Osteoblast (primary cell): ENCODE results near the gene ZNF630. TPM values are rescaled to one million over a fixed set of nuclear protein-coding genes. Genes with fewer than 3 reads are reported as not detected.
"Not testable (repeated sequence)": the region's sequence is repeated elsewhere in the genome, so short reads cannot be mapped to it uniquely, and the experiment has no call there.

Experiments used
- DNase-seq: peaks from one replicate; pipeline ENCODE4 v3.0.0; 2011; ENCODE audit warnings: low spot score, mixed read lengths; ENCODE audit not compliant: insufficient read length; ENCODE audit errors: missing footprints
- H2AFZ ChIP-seq: 2 replicates; pipeline ENCODE4 v1.6.0; 2011; ENCODE audit warnings: mild to moderate bottlenecking, low read length
- H3K27ac ChIP-seq: 2 replicates; pipeline ENCODE4 v1.5.1; 2011; ENCODE audit warnings: mild to moderate bottlenecking, low read depth, low read length, moderate library complexity
- H3K27me3 ChIP-seq: 2 replicates; pipeline ENCODE4 v1.6.0; 2012; ENCODE audit warnings: mild to moderate bottlenecking, control low read depth, inconsistent platforms, low read length, moderate library complexity; ENCODE audit not compliant: insufficient read depth
- H3K36me3 ChIP-seq: 2 replicates; pipeline ENCODE4 v1.5.1; 2011; ENCODE audit warnings: mild to moderate bottlenecking, low read length, control low read depth, moderate library complexity; ENCODE audit not compliant: insufficient read depth
- H3K4me1 ChIP-seq: 2 replicates; pipeline ENCODE4 v1.5.1; 2011; ENCODE audit warnings: mild to moderate bottlenecking, low read length, control low read depth, moderate library complexity; ENCODE audit not compliant: insufficient read depth
- H3K4me2 ChIP-seq: 2 replicates; pipeline ENCODE4 v1.6.0; 2011; ENCODE audit warnings: mild to moderate bottlenecking, low read length; ENCODE audit not compliant: insufficient read depth
- H3K4me3 ChIP-seq: fragments of 200-600 bp; sonication (generic); 3 replicates; pipeline ENCODE4 v1.5.1; 2012; ENCODE audit warnings: mild to moderate bottlenecking, low read length, inconsistent platforms; ENCODE audit not compliant: insufficient read depth
- H3K79me2 ChIP-seq: 2 replicates; pipeline ENCODE4 v1.6.0; 2012; ENCODE audit warnings: mild to moderate bottlenecking, low read length, control low read depth, inconsistent platforms; ENCODE audit not compliant: insufficient read depth
- H3K9me3 ChIP-seq: 2 replicates; pipeline ENCODE4 v1.5.1; 2011; ENCODE audit warnings: low read depth, low read length, control low read depth
- H4K20me1 ChIP-seq: 2 replicates; pipeline ENCODE4 v1.6.0; 2012; ENCODE audit warnings: mild to moderate bottlenecking, low read length, control low read depth; ENCODE audit not compliant: insufficient read depth
- CTCF ChIP-seq: IDR thresholded peaks from 2 replicates; pipeline ENCODE4 v1.5.1; 2011; ENCODE audit warnings: mild to moderate bottlenecking, low read depth, low read length, moderate library complexity; ENCODE audit errors: extremely low read depth
- total RNA-seq: library from RNA; depleted of rRNA; stranded (reverse); fragments of >200 nt; gene quantifications from 2 replicates; pipeline ENCODE4 v1.2.3, GENCODE V29; 2012

Gene ZNF630
- total RNA-seq: 0.72 and 2.1 TPM in 2 replicates

GRCh38 chrX:48071064-48071985, at the start of gene ZNF630:
Gene ZNF630, minus strand, starts transcription at chrX:48071640. Its CDS starts 4,754 bp downstream, at chrX:48066886.
- Histone ChIP-seq H3K4me1 (no peaks in the 10 kb centered on the region), H3K9me3 (no peaks in the 10 kb centered on the region), H3K27me3 (no peaks in the 10 kb centered on the region), H3K79me2 (no peaks in the 10 kb centered on the region), H3K4me2 (peak within 1 kb of the TSS; percentile 64), H4K20me1 (no peaks in the 10 kb centered on the region), H3K27ac (peak within 1 kb of the TSS; percentile 37), H3K4me3 (peak within 1 kb of the TSS; percentile 82), H3K36me3 (no peaks in the 10 kb centered on the region), H2AFZ (peak within 1 kb of the TSS; percentile 91)
- DNase-seq: peak; percentile 67
- TF ChIP-seq CTCF: no peak

GRCh38 chrX:48107717-48108116, 36.3 kb upstream of the ZNF630 start:
- Histone ChIP-seq H3K4me3 (no peak overlapping the region), H3K36me3 (no peaks in the 10 kb centered on the region), H2AFZ (no peak overlapping the region), H3K4me1 (no peaks in the 10 kb centered on the region), H4K20me1 (no peaks in the 10 kb centered on the region), H3K79me2 (no peaks in the 10 kb centered on the region), H3K4me2 (no peak overlapping the region), H3K27me3 (no peaks in the 10 kb centered on the region), H3K9me3 (no peaks in the 10 kb centered on the region), H3K27ac (no peak overlapping the region)
- TF ChIP-seq CTCF: no peak
- DNase-seq: no peak

- H3K36me3 ChIP-seq: no peaks in the 10 kb centered on the region
- TF ChIP-seq CTCF: no peak
- H4K20me1 ChIP-seq: no peaks in the 10 kb centered on the region
- no peaks in the 10 kb centered on the region for H3K27me3 ChIP-seq
- no peak overlapping the region for H3K4me3 ChIP-seq
- H2AFZ ChIP-seq: no peak overlapping the region
- H3K27ac ChIP-seq: no peak overlapping the region
- H3K4me2 ChIP-seq: no peak overlapping the region
- H3K4me1 ChIP-seq: no peaks in the 10 kb centered on the region
- H3K79me2 ChIP-seq: no peaks in the 10 kb centered on the region
- no peaks in the 10 kb centered on the region for H3K9me3 ChIP-seq
- no peak for DNase-seq
Measured at GRCh38 chrX:48102874-48103374, 31.5 kb upstream of the ZNF630 start.

GRCh38 chrX:48101443-48101842, 30.0 kb upstream of the ZNF630 start:
- Histone ChIP-seq H3K4me2 (no peak overlapping the region), H4K20me1 (no peaks in the 10 kb centered on the region), H3K27me3 (no peaks in the 10 kb centered on the region), H3K4me3 (no peak overlapping the region), H3K4me1 (no peaks in the 10 kb centered on the region), H3K36me3 (no peaks in the 10 kb centered on the region), H3K27ac (no peak overlapping the region), H3K9me3 (no peaks in the 10 kb centered on the region), H2AFZ (no peak overlapping the region), H3K79me2 (no peaks in the 10 kb centered on the region)
- no peak for TF ChIP-seq CTCF
- DNase-seq: no peak

GRCh38 chrX:48092558-48092957, 21.1 kb upstream of the ZNF630 start:
- H3K36me3 ChIP-seq, H2AFZ ChIP-seq, DNase-seq: not testable (repeated sequence)

More at GRCh38 chrX:48092558-48092957, 21.1 kb upstream of the ZNF630 start:
- not testable (repeated sequence) for H3K27me3 ChIP-seq, H4K20me1 ChIP-seq, H3K27ac ChIP-seq, H3K9me3 ChIP-seq, H3K79me2 ChIP-seq, H3K4me2 ChIP-seq, H3K4me1 ChIP-seq, H3K4me3 ChIP-seq
